Measurements from ENCODE around the gene IMPA2.

The IMPA2 gene

DNA sequence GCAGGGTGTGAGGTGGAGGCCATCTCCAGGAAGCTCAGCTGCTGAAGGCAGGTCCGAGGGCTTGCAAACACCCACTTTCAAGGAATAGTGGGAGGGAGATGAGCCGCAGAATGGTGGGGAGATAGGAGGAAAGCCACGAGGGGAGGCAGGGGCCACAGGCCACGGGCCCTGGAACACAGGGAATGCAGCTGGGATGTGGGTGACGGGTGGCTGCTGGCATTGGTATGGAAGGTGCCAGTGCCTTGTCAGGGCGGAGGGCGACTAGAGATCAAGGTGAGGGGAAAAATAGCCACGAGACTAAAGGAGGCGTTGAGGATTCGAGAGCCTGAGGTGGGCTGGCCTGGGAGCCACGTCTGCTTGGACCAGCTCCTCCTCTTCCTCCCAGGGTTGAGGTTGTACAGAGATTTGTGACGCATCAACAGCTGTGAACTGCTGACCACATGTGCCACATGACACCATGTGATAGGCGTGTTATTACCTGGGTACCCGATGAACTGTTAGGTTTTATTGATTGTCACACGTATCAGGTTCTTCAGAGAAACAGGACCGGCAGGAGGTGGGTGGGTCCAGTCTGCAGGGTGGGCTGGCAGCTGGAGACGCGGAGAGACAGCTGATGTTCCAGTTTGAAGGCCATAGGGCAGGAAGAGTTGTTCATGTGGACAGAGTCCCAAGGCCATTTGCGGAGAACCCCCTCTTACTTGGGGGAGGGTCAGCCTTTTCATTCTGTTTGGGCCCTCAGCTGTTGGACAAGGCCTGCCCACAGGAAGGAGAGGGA lies 9.9 kb downstream of the IMPA2 start:
- DNase-seq = no peak

- DNase-seq = no peak
These were observed 10.9 kb downstream of the IMPA2 start for GRCh38 chr18:11992096-11992790.

DNA sequence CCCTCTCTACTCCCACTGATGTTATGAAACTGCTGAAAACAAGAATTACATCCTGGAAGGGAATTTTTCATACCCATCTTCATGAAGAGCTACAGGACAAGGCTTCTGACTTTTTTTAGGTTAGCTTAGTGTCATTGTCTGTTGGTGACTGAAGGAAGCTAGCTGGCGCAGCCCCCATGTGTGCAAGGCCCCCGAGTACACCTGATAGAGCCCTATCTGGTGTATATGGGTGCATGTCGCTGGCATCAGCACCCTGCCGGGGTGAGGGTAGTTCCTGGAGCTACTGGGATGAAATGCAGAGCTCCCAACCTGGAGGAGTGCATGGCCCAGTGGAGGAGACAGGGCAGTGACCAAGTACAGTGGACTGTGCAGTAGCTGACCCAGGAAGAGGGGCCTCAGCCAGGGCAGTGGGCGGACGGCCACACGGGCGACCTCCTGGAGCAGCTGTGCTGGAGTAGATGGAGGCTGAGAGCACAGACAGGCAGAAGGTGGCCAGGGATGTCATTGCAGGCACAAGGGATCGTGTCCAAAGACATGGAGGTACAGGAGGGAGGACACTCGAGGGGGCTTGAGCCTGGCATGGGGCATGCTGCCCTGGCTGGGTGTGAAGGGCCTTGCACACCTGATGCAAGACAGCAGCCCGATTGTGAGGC lies 12.1 kb downstream of the IMPA2 start:
- DNase-seq = no peak

- no peak for DNase-seq
These were observed 13.0 kb downstream of the IMPA2 start for GRCh38 chr18:11994336-11994702.

DNA sequence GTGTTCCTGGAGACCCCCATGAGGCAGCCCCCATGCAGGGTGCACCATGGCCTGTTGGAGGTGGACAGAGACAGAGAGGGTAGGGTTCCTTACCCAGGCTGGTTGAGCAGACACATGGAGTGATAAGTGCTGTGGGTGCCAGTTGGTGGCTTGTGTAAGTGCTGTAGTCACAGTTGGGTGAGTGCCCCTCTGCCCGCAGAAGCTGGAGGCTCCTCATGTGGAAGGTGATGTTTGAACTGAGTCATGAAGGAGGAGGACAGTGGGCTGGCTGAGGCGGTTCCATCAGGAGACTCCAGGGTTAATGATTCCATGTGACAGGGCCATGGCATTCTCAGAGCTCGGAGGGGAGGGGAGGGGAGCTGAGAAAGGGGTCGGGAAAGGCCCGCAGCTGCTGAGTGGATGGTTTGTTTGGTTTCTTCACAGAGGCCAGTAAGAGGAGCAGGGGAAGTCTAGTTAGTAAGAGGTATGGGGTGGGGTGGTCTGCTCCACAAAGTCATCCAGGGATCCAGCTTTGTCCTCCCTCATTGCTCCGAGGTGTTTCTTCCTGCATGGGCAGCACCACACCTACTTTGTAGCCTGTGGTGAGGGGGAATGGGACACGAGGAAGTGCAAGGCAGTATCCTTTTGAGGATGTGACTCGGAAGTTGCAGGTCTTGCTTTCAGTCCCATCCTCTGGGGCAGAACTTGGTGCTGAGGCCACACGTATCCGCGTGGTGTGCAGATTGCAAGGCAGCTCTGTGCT lies 13.6 kb downstream of the IMPA2 start:
- DNase-seq = no peak

DNA sequence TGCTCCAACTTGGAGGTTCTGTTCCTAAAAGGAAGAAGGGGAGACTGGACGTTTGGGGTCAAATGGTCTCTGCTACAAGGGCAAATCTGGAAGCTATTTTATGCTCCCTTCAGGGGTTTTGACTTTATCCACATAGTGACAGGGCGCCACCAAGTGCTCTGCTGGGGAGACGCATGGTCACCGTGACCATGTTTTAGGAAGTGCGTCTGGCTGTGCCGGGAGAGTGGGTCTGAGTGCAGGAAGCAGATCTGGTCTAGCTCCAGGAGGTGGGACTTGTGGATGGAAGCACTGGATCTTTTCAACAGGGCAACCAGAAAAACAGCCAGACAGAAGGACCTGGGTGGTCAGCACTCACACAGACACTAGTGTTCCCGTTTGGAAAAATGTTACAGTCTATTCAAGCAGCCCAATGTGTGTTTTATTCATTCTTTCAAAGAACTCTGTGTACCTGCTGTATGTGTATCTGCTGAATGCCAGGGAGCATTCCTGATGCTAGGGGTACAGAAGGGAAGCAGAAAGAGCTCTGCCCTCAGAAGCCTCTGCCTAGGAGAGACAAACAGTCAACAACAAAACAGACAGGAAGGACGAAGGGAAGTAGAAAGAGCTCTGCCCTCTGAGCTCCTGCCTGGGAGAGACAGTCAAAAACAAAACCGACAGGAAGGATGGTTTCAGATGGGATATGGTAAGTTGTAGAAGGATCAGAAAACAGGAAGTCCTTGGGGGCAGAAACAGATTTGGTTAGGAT lies 14.3 kb downstream of the IMPA2 start:
- DNase-seq = peak; percentile 31

DNA sequence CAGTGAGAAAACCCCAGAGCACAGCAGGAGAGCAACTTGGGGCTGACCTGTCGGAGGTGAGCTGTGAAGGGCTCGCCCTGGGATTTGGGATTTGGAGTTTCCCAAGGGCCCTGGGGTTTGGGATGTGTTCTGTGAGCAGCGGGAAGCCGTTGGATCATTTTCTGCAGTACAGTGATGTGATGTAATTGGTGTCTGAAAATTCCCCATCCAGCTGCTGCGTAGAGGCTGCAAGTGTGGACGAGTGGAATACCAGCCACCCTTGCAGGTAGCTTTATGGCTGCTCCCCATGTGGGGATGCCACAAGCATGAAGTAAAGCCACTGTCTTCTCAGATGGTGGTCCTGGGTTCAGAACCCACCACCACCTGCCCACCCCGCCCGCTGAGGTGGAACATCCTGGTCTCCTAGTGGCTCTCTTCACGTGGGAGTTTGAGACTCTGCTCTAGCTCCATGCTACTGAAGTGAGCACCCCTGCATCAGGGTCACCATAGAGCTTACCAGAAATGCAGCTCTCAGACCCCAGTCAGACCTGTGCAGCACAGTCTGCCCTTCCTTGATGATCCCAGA lies 15.0 kb downstream of the IMPA2 start:
- DNase-seq = no peak

DNA sequence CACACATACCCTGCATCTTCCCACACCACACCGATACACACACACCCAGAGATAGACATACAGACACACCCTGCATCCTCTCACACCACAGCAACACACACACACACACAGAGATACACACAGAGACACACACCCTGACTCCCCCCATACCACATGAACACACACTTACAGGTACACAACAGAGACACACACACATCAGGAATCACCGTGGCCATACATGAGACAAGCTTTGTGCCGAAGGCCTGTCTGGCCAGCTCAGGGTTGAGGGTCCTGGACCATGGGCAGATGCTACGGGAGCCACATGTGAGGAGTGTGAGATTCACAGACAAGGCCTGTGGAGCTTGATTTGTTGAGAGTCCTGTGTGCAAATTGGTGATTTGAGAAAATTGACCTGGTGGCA lies 15.6 kb downstream of the IMPA2 start:
- DNase-seq = no peak

DNA sequence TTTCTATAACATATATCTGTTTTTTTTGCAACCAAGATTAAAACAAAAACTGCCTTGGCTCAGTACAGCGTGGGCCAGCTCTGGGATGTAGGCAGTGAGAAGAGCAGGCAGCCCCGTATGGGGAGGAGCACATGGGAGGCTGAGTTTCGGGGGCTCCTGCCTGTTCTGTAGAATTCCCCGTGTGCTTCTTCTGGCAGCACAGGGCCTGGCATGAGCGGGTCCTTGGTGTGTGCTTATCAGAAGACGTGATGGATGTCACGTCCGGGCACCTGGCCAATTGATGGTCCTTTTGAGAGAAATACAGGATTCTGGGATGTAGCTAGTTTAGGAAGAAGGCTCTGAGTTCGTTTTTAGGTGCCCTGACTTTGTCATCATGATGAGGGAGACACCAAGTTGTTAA lies 16.2 kb downstream of the IMPA2 start:
- DNase-seq = no peak

DNA sequence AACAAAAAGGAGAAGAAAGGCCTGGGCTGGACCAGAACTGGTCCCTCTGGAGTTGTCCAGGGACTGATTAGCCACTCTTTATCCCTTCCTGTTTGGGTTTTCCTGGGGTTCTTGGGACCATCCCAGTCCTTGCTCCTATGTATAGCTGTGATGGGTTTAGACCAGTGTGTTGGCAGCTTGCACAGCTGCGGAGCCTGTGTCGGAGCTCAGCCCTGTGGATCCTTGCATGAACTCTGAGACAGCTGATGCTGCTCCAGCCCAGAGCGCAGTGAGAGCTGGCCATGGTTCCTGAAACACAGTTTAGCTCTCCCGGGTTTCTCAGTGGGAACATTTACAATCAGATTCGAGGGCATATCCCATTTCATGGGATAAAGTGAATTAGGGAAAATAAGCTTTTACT lies 16.9 kb downstream of the IMPA2 start:
- no peak for DNase-seq

GRCh38 chr18:11999429-11999828 lies 18.1 kb downstream of the IMPA2 start:
- no peak for DNase-seq

GRCh38 chr18:12000072-12000659 lies 18.9 kb downstream of the IMPA2 start:
- DNase-seq = no peak

- no peak for DNase-seq
These were observed 20.1 kb downstream of the IMPA2 start for GRCh38 chr18:12001421-12001820.

- no peak for DNase-seq
These were observed 22.6 kb downstream of the IMPA2 start for GRCh38 chr18:12003894-12004293.

GRCh38 chr18:12005538-12006487 lies 24.5 kb downstream of the IMPA2 start:
- DNase-seq = no peak

- no peak for DNase-seq
These were observed 25.2 kb downstream of the IMPA2 start for GRCh38 chr18:12006488-12006840.

- no peak for DNase-seq
These were observed 25.8 kb downstream of the IMPA2 start for GRCh38 chr18:12007063-12007462.

DNA sequence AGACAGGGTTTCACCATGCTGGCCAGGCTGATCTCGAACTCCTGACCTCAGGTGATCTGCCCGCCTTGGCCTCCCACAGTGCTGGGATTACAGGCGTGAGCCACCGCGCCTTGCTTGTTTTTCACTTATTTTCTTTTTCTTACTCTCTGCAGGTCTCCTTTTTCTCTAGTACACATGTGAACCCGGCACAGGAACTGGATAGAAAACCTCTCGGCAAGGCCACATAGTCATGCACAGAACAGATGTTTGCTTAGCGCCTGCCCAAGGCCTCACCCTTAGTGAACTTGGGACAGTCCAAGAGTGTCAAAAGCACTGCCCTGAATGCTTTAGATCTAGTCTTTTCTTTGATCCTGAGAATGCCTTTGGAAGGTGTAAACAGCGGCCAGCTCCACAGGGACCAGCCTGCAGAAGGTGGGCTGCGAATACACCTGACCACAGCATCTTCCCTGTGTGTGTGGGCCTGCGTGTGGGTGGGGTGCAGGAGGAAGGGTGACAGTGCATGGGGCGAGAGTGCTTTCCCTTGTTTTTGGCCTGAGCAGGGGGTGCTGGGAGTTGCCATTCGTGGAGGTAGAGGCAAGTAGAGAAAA lies 27.0 kb downstream of the IMPA2 start:
- no peak for DNase-seq

- no peak for DNase-seq
These were observed 27.7 kb downstream of the IMPA2 start for GRCh38 chr18:12008842-12009580.

Data from NCI-H1694 treated with DMSO at 0.1 percent for 48 hours (cell line).